RPMI8226 (cell line): ENCODE measurements around the gene SFTPB.
"Not testable (repeated sequence)": the region's sequence is repeated elsewhere in the genome, so short reads cannot be mapped to it uniquely, and the experiment has no call there.

ENCODE experiments used
- DNase-seq: peaks from one replicate; pipeline ENCODE4 v3.0.0-alpha.2; 2015

SFTPB gene

DNA sequence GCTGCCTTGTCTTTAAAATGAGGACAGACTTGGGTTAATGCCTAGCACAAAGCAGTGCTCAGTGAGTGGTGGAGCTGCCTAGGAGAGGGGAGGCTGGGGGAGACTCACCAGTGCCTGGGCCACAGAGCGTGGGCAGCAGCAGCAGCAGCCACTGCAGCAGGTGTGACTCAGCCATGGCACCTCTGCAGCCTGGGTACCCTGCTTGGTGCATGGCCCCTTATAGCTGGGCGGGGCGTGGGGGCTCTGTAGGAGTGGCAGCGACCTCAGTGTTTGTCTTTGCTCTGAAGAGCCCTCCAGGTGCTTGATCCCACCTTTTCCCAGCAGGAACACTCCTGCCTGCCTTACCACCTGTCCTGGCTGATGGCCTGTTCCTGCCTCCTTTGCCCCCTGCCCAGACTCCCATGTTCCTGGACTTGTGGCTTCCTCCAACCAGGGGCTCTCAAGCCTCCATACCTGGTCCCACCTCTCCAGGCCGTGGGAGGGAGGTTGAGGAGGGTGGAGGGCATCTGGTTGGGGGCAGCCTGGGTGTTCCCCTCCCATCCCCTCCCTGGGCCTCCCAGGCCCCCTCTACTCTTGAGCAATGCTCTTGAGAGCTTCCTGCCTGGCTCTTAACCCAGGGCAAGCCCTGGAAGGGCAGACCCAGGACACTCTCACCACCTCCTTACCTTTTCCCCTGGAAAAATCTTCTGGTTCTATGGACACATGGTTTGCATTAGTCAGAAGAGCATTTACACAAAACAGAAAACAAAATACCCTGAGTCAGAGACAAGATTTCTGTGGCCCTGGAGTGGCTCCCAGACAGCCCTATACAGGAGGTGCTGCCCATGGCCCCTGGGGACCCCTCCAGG lies at the start of gene SFTPB:
TSS of gene SFTPB (minus strand) at position 191 of the 848 bp plus-strand sequence. CDS start at position 175, 16 bp downstream.
- DNase-seq, result no peak

DNA sequence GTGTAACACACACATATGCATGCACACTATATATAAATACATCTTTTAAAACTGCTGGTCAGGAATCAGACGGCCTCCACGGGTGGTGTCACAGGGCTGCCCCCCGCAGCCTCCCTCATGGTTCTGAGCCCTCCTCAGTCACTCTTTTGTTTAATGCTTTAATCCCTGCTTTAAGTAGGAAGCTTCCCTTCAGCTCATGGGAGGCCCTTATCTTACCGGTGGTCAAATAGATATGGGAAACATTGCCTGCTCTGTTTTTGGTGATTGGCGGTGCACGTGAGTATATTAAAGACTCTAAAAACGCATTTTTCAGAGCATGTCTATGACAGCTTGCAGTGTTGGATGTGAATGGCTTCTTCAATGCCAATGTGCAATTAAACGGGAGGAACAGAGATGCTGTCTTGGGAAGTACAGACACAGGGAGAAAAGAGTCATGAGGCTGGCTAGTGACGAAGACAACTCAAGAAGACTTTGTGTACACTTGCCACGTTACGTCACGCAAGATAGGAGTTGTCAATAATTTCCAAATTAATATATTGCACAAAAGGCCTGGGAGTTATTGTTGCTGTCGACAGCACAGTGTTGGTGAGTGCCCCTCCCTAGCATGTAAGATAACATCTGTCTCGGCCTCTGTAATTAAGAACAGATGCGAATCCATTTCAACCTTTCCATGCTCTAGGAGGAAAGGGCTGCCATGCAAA lies 49.5 kb upstream of the SFTPB start:
- no peak for DNase-seq

DNA sequence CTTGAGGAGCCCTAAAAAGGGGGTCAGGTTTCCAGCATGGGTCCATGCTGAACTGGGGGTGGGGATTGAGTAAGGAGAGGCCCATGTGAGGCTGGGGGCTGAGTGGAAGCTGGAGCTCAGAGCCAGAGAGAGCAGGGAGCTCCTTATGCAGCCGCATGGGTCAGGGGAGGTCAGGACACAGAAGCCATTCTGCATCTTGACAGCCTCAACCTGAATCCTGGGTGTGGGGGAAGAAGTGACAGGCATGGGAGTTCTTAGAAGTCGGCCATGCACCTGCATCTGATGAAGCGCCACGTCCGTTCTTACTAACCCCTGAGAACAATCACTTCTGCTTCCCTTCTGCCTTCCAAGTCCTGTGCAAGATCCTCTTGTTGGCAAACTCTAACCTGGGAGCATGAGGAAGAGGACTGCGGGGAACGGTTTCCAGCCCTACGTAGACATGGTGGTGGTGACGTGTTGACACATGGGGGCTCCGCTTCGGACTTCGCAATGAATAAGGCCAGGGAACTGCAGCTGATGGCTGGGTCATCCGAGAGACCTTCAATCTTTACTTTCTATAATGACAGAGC lies 48.4 kb upstream of the SFTPB start:
- no peak for DNase-seq

DNA sequence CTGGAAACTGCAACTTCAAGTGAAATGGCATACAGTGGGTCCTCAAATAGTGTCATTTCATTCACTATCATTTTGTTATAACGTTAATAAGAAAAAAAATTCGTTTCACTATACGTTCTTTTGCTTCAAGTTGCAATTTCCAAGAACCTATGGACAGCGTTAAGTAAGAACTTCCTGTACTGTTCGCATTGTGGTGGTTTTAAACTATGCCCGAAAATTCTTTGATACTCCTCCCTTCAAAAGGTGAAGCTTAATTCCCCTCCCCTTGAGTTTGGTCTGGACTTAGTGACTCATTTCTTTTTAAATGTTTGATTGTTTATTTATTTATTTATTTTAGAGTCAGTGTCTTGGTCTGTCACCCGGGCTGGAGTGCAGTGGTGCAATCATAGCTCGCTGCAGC lies 46.8 kb upstream of the SFTPB start:
- DNase-seq, result no peak

DNA sequence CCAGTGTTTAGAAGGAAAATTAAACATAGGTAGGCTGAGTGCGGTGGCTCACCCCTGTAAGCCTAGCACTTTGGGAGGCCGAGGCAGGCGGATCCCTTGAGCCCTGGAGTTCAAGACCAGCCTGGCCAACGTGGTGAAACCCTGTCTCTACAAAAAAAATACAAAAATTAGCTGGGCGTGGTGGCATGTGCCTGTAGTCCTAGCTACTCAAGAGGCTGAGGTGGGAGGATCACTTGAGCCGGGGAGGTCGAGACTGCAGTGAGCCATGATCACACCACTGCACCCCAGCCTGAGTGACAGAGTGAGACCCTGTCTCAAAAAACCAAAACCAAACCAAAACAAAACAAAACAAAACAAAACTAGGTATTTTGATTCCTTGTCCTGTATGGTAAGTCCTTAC lies 46.4 kb upstream of the SFTPB start:
- not testable (repeated sequence) for DNase-seq

DNA sequence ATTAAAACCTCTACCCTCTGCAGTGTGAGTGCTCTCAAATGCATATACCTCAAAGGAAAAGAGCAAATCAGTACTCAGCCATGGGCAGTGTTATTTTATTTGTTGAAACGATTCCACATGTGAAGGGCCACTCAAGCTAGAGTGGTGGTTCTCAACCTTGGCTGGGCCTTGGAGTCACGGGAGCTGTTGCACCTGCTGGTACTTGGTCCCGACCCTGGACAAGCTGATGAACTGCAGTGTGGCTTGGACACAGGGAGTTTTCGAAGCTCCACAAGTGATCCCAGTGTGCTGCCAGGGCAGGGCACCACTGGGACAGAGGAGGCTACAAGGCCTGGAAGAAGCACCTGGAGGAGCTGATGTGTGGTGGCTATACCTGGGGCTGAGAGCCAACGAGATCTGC lies 45.8 kb upstream of the SFTPB start:
- DNase-seq, result no peak

DNA sequence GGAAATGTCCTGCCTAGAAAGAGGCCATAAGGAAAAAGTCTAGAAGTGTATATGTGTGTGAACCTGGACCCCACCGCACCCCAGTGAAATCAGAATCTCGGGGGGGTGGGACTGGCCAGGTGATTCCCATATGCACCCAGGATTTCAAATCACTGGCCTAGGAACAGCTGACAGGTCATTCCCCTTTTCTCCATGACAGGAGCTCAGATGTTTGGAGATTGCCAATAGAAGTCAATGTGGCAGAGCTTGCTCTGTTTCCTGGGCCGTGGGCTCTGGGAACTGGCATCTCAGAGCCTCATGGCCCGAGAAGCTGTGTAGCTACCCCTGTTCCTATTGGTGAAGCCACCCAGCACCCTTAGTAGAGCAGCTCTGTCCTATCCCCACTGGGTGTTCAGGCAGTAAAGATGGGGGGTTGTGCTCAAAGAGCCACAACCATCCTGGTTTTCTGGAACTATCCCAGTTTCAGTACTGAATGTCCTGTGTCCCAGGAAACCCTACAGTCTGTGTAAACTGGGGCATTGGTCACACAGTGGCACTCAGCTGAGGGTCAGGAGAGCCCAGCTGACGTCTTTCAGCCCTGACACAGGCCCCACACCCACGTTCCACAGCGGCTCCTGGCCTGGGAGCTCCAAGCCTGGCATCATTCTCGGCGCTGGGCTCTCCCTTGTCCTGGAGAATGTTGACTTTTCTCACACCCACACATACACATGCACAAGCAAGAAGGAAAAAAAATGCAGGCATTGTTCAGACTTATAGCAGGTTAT lies 45.0 kb upstream of the SFTPB start:
- no peak for DNase-seq

DNA sequence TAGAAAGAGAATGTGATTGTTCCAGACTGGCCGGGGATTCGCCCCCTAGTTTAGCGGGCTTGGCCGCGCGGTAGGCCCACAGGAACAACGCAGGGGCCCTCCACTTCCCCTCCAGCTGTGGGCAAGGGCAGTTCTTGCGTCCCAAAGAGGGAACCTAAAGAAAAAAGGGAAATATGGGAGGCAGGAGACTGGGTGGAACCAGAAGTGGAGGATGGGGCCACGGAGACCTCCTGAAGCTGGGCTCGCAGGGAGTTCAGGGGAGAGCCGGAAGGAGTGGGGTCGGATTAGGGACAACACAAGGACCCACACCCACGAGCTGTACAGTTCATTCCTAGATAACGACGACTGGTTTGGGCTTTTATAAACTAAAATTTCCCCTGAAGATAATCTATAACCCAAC lies 44.3 kb upstream of the SFTPB start:
- no peak for DNase-seq

DNA sequence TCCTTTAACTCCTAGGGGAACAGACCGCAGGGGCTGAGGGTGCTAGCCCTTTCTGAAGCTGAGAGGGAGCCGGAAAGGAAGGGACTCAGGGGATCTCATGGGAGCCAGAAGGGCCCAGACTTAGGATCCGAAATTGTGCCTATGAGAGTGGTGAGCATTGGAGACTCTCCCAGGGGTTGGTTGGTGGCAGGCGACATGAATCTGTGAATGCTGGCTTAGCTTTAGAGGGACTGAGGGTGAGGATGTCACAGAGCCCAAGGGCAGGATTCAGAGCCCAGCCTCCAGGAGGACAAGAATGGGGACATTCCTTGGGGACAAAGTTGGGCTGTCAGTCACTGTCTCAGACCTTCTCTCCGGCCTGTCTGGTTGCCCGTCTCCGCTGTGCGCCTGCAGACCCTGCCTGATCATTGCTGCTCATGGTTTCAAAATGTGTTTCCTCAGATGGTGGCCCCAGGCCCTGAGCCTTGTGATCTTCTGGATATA lies 43.6 kb upstream of the SFTPB start:
- no peak for DNase-seq

DNA sequence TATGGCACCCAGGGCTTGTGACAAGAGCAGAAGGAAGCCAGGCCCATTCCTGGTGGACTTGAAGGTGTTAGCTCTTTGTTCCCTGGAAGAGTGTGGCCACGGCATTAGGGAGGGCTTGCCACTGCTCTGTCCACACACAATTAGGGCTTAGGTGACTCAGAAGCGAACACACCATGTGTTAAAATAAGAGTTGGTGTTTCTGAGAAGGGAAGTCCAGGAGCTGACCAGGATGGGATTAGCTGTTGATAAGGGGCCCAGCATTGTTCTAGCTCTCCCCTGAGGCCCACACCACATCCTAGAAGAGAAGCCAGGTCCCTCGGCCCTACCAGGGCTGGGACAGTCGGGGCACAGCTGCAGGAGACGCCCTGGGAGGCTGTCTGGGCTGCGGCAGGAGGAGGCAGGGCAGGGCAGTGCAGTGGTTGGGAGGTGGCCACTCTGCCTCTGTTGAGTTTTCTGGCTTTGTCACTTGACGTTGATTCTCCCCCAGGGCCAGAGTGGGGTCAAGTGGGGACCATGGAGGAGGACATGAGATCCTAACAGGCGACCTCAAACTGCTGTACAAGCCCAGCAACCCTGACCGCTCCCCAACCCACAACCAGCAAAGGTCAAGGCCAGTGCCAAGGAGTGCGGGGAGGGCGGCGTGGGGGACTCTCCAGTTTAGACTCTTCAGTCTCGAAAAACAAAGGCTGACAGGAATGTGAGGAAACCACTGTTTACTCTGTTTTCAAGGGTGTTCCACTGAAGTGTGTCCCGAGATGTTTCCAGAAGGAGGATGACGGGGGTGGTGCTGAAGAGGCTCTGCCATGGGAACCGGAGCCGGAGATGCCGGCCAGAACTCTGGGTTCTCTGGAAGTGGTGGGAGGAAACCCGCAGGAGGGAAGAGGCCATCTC lies 42.9 kb upstream of the SFTPB start:
- DNase-seq, result no peak

DNA sequence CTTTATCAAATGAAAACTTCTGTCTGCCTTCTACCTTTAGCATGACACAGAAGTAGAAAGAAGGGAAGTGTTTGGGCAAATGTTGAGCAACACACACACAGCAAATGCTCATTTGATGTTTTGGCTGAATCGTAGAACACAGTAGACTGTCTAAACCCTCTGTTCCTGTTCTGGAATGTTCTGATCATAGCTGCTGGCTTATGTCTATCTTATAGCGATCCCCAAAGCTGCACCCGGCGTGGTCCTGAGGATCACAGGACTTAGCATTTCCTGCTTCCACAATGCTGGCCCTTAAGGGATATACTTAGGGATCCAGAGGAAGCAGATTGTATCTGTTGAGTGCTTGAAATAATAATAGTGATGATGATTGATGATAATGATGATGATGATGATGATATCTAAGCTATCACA lies 41.4 kb upstream of the SFTPB start:
- DNase-seq, result no peak

DNA sequence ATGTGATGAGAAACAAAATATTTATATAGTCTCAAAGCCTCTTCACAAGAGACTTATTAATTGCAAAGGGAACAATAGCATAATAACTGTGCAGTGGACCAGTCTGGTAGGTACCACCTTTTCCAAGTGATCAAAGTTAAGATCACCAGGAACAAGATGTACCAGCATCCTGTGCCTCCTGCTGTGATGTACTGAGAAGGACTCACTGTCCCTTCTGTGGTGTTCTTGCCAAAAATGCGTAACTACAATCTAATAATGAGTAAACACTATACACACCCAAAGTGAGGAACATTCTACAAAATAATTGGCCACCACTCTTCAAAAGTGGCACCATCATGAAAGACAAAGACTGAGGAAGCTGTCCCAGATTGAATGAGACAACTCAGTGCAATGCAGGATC lies 40.6 kb upstream of the SFTPB start:
- DNase-seq, result no peak

DNA sequence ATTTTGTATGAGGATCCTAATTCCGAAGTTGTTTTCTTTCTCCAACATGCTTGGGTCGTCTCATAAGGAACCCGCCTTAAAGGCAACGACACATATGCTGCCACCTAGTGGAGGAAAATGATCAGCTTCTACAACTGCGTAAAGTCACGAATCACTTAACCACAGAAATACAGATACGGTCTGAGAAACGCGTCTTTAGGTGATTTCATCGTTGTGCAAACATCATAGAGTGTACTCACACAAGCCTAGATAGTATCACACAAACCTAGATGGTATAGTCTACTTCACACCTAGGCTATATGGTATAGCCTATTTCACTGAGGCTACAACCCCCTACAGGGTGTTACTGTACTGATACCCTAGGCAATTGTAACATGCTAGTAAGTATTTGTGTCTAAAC lies 39.3 kb upstream of the SFTPB start:
- peak; percentile 89 for DNase-seq

DNA sequence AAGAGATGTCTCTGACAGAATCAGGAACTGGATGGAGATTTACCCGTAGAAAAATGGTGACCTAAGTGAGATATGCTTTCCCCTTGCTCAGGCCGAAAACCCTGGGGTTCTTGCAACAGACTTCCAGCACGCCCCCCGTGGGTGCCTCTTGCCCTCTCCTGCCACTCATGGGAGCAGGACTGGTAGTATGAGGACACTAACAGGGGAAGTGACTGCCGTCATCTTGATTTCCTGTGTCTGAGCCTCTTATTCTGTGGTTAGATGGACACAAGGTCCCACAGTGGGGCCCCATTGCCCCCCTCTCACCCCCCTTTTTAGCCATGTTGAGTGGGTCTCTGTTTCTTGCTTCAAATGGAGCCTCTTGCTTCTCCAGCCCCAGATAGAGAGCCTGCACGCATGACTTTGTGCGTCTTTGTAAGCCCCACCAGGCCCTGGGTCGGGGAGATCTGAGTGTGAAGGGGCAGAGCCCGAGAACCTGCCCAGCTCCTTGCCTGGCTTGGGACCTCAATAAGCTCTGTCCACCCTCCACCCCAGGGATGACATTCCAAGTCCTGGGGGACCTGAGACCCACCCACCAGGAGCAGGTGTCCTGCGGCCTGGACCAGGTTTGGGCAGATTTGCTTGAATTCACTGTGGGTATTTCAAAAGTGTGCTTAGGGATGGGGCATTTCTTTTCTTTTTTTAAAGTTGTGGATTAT lies 38.7 kb upstream of the SFTPB start:
- DNase-seq, result no peak

DNA sequence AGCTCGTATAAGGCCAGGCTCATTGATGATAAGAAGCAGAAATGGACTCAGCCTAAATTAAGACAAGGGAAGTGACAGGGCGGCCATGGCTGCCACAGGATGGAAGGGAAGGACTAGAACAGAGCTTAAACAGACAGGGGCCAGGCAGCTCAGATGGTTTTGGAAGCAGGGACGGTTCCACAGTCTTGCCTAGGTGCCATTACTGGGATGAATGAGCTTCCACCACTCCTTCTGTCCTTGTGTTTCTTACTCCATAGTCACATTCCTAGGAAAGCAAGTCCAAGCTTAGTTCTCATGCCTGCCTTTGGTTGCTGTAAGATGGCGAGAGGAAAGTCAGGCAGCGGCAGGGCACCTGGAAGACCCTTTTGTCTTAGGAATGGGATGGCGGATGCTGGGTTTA lies 38.1 kb upstream of the SFTPB start:
- no peak for DNase-seq

DNA sequence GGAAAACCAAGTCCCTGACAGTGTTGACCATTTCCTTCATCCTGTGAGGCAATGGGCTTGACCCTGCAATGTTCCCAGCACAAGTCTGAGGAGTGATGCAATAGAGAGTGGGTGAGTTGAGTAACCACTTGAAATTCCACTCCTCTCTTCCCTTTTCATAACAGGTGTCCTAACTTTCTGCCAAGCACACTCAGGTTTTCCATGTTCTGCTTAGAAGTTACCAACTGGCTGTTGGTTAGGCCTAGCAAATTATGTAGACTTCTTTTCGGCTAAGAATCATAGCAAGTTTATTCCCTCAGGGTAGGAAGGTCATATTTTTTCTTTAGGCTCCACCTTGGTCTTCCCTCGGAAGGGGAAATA lies 37.7 kb upstream of the SFTPB start:
- no peak for DNase-seq

DNA sequence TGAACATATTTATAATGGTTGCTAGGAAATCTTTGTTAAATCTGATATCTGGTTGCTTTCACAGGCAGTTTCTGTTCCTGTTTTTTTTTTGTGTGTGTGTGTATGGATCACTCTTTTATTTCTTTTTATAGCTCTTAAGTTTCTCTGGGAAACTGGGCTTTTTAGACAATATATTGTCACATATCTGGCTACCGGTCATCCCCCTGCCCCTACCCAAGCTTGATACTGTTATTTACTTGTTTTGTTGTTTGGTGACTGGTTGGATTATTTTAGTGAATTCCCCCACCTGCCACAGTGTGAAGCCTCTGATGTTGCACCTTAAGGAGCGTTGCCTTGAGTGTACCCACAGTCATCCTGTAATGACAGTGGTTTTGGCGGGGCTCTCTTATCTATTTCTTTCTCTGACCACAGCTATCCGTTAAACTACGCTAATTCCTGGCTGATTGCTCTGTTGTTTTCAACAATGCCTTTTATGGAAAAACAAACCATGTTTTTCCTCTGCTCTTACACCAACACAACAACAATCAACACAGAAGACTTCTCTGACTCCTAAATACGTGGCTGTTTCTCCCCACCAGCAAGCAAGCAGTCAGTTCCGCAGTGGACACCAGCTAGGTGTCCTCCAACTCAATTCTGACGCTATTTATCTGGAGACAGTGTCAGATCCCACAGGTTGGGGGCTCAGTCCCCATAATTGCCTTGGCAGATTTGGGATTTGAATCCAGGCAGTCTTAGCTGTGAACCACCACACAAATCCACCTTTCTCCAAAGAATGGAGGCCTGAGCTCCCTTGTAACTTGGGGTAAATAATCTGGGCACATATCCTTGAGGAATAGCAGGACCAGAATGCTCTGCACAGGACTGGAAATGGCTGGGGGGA lies 37.0 kb upstream of the SFTPB start:
- DNase-seq, result peak; percentile 59

DNA sequence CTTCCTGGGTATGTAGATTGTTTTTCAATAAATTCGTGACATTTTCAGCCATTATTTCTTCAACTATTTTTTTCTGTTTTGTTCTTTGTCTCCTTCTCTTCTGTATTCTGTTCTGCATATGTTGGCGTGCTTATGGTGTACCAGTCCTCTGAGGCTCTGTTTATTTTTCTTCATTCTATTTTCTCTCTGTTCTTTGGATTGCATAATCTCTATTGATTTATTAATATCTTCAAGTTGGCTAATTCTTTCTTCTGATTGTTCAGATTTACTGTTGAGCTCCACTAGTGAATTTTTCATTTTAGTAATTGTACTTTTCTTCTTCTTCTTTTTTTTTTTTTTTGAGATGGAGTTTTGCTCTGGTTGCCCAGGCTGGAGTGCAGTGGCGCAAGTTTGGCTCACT lies 36.0 kb upstream of the SFTPB start:
- no peak for DNase-seq

DNA sequence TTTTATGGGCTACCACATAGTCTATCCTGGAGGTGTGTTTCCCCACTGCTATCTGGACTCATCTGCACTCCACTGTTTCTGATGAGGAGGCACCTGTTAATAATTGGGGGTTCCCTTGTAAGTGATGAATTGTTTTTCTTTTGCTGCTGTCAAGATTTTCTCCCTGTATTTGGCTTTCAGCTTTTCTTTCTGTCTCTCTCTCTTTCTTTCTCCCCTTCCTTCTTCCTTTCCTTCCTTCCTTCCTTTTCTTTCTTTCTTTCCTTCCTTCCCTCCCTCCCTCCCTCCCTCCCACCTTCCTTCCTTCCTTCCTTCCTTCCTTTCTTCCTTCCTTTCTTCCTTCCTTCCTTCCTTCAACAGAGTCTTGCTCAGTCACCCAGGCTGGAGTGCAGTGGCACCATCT lies 35.3 kb upstream of the SFTPB start:
- no peak for DNase-seq

DNA sequence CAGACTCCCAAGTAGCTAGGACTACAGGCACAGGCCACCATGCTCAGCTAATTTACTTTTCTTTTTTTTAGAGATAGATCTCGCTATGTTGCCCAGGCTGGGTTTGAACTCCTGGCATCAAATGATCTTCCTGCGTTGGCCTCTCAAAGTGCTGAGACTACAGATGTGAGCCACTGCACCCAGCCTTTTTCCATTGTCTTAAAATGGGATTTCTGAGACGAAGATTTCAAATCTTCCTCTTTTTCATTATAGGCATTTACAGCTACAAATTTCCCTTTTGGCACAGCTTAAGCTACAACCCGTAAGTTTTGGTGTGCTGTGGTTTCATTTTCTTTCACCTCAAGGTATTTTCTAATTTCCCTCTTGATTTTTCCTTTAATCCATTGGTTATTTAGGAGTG lies 34.8 kb upstream of the SFTPB start:
- DNase-seq, result peak; percentile 12

DNA sequence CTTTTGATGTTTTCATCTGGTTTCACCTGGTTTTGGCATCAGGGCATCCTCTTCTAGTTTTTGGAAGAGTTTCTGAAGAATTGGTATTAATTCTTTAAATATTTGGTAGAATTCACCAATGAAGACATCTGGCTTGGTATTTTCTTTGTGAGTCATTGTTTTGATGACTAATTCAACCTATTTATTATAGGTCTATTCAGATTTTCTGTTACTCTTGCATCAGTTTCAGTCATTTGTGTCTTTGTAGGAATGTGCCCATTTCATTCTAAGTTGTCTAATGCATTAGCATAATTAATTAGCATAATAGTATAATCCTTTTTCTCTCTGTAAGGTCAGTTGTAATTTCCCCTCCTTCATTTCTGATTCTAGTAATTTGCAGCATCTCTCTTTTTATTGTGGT lies 34.2 kb upstream of the SFTPB start:
- DNase-seq, result no peak
